ENCODE data around the gene SCYGR7.
"Not testable (repeated sequence)": the region's sequence is repeated elsewhere in the genome, so short reads cannot be mapped to it uniquely, and the experiment has no call there.

SCYGR7 gene, protein sequence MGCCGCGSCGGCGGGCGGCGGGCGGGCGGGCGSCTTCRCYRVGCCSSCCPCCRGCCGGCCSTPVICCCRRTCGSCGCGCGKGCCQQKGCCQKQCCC

DNA sequence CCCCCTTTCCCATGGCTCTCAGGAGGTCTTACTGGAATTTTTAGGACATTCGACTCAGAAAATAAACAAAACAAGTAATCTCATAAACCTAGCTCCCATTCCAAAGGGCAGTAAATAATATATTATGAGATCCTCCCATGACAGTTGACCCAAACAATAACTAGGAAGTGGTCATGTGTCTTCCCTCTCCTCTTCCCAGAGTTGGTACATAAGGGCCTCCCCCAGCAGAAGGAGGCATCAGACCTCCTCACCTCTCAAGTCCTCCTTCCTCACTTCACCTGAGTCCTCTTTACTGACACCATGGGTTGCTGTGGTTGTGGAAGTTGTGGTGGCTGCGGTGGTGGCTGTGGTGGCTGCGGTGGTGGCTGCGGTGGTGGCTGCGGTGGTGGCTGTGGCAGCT, at the start of gene SCYGR7:
Gene SCYGR7 (plus strand): TSS at position 301 of the 400 bp plus-strand sequence. CDS start 0 bp downstream, at position 301.
- DNase-seq = no peak

DNA sequence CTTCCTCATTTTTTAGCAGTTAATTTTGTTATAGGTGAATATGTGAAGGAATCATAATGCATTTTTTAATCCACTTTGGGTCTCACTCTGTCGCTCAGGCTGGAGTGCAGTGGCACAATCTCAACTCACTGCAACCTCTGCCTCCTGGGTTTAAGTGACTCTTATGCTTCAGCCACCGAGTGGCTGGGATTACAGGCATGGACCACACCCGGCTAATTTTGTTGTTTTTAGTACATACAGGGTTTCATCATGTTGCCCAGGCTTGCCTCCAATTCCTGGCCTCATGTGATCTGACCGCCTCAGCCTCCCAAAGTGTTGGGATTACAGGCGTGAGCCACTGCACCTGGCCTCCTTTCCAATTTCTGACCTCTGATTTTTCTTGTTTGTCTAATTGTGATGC, 43.9 kb upstream of the SCYGR7 start:
- no peak for DNase-seq

DNA sequence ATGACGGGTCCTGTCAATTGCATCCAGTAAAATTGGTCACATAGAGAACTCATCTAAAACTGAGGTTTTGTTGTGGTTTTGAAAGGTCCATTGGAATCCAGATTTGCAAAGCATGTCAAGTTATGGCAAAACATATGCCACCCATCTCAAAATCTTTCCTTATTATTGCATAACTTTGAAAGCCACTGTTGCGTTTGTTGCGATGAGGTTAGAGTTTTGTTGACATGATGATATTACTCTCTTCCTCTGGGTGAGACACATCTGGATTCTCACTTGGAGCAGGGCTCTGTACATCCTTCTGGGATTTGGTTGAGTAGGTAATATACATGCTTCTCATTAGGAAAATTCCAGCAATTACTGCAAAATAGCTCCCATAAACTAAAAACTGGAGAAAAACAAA, 40.9 kb upstream of the SCYGR7 start:
- no peak for DNase-seq

DNA sequence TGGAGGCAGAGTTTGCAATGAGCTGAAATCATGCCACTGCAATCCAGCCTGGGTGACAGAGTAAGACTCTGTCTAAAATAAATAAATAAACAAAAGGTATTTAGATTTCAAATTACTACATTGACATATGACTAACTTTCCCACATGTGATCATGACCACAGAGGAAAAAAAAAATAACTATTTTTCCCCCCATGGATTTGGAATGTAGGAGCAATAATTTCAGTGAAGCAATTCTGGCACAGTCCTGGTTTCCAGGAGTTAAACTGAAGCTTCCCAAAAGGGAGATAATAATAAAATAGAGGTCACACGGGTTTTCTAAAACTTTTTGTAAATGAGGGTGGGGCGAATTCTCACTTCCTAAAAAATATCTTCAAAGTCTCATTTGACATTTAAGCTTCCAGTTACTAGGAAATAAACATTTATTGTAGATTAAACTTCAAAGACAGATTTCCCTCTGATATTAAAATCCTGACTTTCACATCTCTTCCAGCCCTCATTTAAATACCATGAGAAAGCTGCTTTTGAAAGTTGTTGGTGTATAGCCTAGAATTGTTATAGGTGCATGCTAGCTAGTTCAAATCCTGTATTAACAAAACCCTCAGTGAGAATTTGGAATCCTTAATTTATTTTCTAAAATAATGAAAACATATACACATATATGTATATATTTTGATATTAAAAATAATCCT, 31.0 kb upstream of the SCYGR7 start:
- DNase-seq = no peak

- no peak for DNase-seq
These were observed 26.6 kb upstream of the SCYGR7 start for GRCh38 chr2:227701556-227701955.

DNA sequence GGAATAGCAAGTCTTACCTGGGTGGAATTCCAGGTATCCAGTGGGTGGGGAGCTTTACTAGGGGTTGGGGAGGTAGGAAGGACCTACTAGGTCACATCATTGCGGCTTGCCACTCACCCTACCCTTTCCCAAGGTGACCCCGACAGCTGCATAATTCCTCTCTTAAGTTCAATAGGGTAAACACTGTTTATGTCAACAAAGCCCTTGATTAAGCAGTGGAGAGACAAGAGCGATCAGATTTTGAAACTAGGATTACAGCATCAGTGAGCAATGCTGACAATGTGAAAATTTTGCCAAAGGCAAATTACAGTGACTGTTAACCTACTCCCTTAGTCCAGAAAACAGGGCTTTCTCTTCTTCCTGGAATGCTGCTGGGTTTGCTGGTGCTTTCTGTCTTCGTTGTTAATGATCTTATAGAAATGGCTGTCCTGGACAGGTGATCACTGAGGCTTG, 24.8 kb upstream of the SCYGR7 start:
- no peak for DNase-seq

GRCh38 chr2:227703961-227704360, 24.2 kb upstream of the SCYGR7 start:
- no peak for DNase-seq

- DNase-seq = no peak
These were observed 21.3 kb upstream of the SCYGR7 start for GRCh38 chr2:227706859-227707258.

GRCh38 chr2:227707390-227707789, 20.7 kb upstream of the SCYGR7 start:
- no peak for DNase-seq

GRCh38 chr2:227710986-227711385, 17.1 kb upstream of the SCYGR7 start:
- no peak for DNase-seq

DNA sequence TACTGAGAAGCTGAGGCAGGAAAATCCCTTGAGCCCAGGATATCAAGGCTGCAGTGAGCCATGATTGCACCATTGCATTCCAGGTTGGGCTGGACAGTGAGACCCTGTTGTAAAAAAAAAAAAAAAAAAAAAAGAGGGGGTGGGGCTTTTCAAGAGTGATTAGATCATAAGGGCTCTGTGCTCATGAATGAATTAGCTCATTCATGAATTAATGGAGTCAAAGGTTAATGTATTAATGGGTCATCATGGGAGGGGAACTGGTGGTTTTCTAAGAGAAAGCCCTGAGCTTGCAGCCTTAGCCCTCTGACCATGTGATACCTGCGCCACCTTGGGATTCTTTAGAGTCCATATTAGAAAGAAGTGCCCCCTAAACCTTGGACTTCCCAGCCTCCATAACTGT, 14.8 kb upstream of the SCYGR7 start:
- no peak for DNase-seq

DNA sequence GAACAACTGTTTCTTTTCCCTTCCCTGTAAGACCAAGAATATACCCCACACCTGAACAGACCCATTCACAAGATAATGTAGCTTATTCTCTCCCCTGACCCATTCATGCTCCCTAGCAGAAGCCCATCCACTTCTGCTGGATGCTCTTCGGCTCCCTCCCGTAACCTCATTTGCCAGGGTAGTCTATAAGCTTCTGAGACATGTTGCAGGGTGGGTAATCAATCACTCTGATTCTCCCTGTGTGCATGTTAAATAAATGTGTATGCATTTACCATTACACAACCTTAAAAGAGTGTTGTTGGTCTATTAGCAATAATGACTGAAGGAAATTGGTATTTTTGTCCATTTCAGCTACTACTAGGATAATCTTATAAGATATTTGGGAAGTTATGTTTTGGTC, 11.6 kb upstream of the SCYGR7 start:
- DNase-seq = no peak

GRCh38 chr2:227717687-227718567, 10.2 kb upstream of the SCYGR7 start, which contains the start of gene SLC19A3:
Gene SLC19A3 (minus strand): TSS chr2:227718028. CDS start chr2:227702318, 15,710 bp downstream.
- no peak for DNase-seq

- no peak for DNase-seq
These were observed 8.5 kb upstream of the SCYGR7 start for GRCh38 chr2:227719641-227720040.

DNA sequence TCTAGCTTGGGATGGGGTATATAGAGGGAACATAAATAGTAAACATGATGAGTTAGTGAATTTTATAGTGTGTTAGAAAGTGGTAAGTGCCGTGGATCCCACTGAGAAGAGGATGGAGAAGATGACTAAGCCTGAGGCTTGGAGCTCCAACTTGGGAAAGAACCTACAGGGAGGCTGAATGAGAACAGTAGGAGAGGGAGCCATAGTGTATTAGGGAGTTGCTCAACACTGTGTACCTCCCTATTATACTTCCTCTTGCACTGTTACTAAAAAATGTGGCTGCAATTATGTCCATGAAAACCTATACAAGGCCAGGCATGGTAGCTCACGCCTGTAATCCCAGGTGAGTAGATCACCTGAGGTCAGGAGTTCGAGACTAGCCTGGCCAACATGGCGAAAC, 7.5 kb upstream of the SCYGR7 start:
- DNase-seq = no peak

DNA sequence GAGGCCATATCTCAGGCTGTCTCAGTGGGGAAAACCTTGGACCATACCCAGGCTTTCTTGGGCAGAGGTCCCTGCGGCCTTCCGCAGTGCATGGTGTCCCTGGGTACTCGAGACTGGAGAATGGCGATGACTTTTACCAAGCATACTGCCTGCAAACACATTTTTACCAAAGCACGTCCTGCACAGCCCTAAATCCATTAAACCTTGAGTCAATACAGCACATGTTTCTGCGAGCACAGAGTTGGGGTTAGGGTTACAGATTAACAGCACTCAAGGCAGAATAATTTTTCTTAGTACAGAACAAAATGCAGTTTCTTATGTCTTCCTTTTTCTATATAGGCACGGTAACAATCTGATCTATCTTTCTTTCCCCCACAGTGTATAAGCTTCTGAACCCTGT, 5.3 kb upstream of the SCYGR7 start:
- DNase-seq = not testable (repeated sequence)

GRCh38 chr2:227724394-227725039, 3.6 kb upstream of the SCYGR7 start, which contains the start of gene SCYGR6:
Gene SCYGR6 (minus strand): TSS chr2:227724757. CDS start chr2:227724757, 0 bp downstream.
- DNase-seq = no peak

GRCh38 chr2:227739351-227739750, 11.2 kb downstream of the SCYGR7 start:
- no peak for DNase-seq

GRCh38 chr2:227740705-227741104, 12.6 kb downstream of the SCYGR7 start:
- not testable (repeated sequence) for DNase-seq

DNA sequence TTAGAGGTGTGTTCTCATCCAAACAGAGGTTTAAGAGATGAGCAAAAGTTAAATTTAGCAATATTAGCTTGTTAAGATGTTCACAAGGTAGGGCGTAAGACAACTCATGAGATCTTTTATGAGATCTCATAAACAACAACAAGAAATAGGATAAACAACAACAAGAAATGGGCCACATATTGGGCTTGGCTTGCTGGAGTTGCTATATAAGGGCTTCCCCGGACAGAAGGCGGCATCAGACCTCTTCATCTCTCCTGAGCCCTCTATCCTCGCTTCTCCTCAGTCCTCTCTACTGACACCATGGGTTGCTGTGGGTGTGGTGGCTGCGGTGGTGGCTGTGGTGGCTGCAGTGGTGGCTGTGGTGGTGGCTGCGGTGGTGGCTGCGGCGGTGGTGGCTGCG, 17.5 kb downstream of the SCYGR7 start, which contains the start of gene SCYGR8:
Gene SCYGR8 (plus strand): TSS at position 301 of the 400 bp plus-strand sequence. CDS start 0 bp downstream, at position 301.
- no peak for DNase-seq

GRCh38 chr2:227748079-227748478, 19.9 kb downstream of the SCYGR7 start:
- DNase-seq = no peak

DNA sequence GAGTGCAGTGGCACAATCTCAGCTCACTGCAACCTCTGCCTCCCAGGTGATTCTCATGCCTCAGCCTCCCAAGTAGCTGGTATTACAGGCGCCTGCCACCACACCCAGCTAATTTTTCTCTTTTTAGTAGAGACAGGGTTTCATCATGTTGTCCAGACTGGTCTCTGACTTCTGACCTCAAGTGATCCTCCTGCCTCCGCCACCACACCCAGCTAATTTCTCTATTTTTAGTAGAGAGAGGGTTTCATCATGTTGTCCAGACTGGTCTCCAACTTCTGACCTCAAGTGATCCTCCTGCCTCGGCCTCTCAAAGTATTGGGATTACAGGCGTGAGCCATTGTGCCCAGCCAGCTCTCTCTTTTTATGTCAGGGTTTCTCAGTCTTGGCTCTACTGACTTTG, 28.1 kb downstream of the SCYGR7 start:
- DNase-seq = not testable (repeated sequence)
